ENCODE data around the gene TRIM45.
A peak's percentile ranks its signal among the peaks of the same experiment; 100 is the strongest.

Gene TRIM45

DNA sequence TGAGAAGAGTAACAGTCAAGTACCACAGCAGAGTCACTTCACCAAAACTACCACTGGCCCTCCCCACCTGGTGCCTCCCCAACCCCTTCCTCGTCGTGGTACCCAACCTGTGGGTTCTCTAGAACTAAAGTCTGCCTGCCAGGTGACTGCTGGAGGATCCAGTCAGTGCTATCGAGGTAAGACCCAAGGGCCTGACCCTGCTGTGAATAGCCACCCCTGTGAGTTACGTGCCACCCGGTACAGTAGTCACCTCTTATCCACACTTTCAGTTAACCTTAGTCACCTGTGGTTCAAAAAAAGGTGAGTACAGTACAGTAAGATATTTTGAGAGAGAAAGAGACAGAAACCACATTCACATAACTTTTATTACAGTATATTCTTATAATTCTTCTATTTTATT is 44.9 kb downstream of the TRIM45 start:
- no peak for DNase-seq
- in situ Hi-C loops (cut with MboI; ENCODE audit: low pct_unique_long_range_greater_than_20kb, low sequenced_read_pairs): loop anchor here (25.0 kb wide), 1 partner anchor 211 kb away; no protein-coding TSS in a partner anchor

DNA sequence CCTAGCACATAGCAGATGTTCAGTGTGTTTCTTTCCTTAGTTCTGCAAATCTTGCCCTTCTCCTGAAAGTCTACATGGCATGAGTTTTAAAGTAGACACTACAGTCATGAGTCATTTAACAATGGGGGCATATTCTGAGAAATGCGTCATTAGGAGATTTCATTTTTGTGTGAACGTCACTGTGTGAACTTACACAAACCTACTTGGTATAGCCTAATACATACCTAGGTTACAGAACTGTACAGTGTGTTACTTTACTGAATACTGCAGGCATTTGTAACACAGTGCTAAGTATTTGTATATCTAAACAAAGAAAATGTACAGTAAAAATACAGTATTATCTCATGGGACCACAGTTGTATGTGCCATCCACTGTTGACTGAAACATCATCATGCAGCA is 51.4 kb downstream of the TRIM45 start:
- no peak for DNase-seq

DNA sequence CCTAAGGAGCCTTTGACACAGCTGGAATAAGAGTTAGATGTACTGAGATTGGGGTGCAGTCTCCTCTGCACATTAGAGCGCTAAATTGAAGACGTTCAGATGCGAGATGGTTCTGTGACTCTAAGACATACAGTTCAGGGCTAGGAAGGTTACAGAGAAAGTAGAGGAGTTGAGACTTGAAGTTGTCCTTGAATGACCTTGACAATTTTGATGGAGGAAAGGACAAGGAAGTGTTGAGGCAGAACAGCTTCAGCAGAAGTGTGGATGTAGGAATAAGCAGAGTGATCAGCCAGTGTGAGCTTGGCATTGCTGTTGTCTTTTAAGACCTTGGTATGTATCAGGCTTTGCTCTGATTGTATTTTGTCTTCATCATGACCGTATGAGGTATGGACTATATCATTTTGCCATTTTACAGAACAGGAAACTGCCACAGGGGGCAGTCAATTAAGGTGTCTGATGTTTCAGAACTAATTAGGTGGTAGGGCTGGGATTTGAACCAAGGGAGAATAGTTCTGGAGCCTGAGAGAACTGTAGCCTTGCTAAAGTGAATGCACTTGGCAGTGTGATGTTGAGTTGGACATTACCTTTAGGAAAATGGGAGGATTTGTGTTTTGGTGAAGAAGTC is 52.2 kb downstream of the TRIM45 start:
- DNase-seq: peak; percentile 11
- in situ Hi-C loops (cut with MboI; ENCODE audit: low pct_unique_long_range_greater_than_20kb, low sequenced_read_pairs): no loop called here

More for the DNA sequence above, 51.4 kb downstream of the TRIM45 start:
- in situ Hi-C loops (cut with MboI; ENCODE audit: low pct_unique_long_range_greater_than_20kb, low sequenced_read_pairs): no loop called here

DNA sequence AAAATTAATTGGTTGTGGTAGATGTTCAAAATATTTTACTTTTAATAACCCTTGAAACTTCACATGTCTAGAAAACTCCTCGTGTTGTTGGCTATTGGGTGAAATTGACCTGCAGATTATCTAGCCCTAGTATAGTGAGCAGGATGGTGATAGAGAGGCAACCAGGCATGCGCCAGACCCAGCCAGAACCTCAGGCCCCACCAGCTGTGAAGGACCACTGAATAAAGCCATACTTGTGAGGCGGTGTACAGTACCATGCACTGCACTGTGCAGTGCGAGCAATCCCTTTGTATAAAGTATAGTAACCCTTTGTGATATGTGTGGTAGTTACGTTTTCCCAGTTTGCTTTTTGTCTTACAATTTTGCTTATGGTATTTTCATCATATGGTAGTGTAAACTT is 53.0 kb downstream of the TRIM45 start:
- in situ Hi-C loops (cut with MboI; ENCODE audit: low pct_unique_long_range_greater_than_20kb, low sequenced_read_pairs): no loop called here
- DNase-seq: no peak

DNA sequence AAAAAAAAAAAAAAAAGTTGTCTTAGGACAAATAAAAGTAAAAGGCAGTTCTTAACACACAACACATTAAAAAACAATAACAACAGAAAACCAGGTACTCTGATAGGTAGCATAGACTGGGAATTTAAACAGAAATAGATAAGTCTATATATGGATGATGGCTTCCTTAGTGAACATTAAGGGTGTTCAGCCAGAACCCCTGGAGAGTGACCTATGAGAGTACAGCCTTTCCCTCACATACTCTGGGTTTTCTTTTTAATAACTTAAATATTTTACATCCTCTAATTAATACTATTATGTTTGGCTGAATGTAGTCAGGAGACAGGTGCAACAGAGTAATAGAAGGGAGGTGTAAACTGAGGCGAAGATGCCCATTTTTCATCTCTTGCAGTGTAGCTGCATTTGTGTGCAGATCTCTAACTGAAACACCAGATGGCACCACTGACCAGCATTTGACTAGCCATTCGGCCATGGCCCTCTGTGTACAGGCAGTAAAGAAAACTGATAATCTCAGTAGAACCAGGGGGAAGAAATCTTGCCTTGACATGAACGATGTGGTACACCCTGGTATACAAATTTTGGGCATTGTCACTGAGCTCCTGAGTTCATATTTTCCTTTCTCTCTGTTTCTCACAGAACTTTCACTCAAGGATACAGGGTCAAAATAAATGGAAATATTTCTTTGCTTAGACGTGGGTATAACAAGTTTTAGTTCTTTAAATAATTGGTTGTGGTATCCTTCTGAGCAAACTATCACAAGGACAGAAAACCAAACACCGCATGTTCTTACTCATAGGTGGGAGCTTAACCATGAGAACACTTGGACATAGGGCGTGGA is 53.8 kb downstream of the TRIM45 start:
- peak; percentile 47 for DNase-seq
- in situ Hi-C loops (cut with MboI; ENCODE audit: low pct_unique_long_range_greater_than_20kb, low sequenced_read_pairs): no loop called here

DNA sequence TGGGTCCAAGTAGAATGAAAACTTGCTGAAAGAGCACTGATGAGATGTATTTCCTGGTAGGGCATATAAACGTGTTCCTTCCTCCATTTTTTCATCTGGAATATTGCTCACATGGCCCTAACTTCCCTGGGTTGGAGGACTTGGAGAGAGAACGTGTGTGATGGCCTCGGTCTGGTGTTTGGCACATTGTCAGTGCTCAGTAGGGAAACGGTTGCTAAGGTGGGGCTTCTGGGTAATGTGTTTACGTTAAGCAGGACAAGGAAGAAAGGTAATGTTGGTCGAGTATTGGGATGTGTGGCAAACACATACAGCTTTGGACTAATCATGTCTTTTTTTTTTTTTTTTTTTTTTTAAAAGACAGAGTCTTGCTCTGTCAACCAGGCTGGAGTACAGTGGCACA is 55.2 kb downstream of the TRIM45 start:
- in situ Hi-C loops (cut with MboI; ENCODE audit: low pct_unique_long_range_greater_than_20kb, low sequenced_read_pairs): no loop called here
- no peak for DNase-seq

DNA sequence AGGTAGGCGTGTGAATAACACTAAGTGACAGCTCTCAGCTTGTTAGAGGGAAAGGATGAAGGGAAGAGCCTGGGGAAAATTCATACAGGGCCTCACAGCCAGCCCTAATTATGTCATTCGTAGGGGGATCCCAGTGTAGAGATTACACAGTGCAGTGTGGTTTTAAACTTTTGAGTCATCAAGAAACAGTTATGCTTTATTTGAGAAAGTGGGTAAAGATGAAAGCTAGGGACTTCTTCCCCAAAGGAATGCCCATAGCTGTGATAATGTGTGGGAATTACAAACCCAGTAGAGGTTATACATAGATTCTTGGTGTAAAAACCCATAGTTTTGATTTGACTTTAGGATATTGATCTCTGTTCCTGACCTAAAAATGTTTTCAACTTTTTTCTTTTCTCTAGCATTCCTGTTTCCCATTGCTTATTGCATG is 59.5 kb downstream of the TRIM45 start:
- in situ Hi-C loops (cut with MboI; ENCODE audit: low pct_unique_long_range_greater_than_20kb, low sequenced_read_pairs): no loop called here
- peak; percentile 17 for DNase-seq

Data from KBM-7 (cell line).